GM12891 (cell line): ENCODE data around the gene PTPRG.

Source experiments
- DNase-seq: peaks from one replicate; pipeline ENCODE4 v3.0.0; 2011; ENCODE audit warnings: low spot score; ENCODE audit not compliant: insufficient read length
- FAIRE-seq: peaks from 2 replicates; lab custom pipeline; 2011; peaks lifted over from hg19 to GRCh38; lab: Jason Lieb, UNC
- PAX5 ChIP-seq: IDR thresholded peaks from 2 replicates; pipeline ENCODE4 v1.6.1; 2011; ENCODE audit warnings: low read length, moderate library complexity, mild to moderate bottlenecking; ENCODE audit not compliant: insufficient read depth, severe bottlenecking
- POLR2A ChIP-seq: IDR thresholded peaks from 2 replicates; pipeline ENCODE4 v1.6.1; 2011; ENCODE audit warnings: low read depth, low read length, control low read depth
- POLR2AphosphoS5 ChIP-seq: IDR thresholded peaks from 2 replicates; pipeline ENCODE4 v1.6.1; 2011; ENCODE audit warnings: low read depth, low read length, control low read depth
- POU2F2 ChIP-seq: IDR thresholded peaks from 2 replicates; pipeline ENCODE4 v1.6.1; 2011; ENCODE audit warnings: low read depth, mild to moderate bottlenecking, control low read depth, low read length, moderate library complexity
- SPI1 ChIP-seq: IDR thresholded peaks from 2 replicates; pipeline ENCODE4 v1.6.1; 2011; ENCODE audit warnings: low read depth, low read length, control low read depth
- TAF1 ChIP-seq: IDR thresholded peaks from 2 replicates; pipeline ENCODE4 v1.6.1; 2011; ENCODE audit warnings: low read depth, low read length, control low read depth

The PTPRG gene

GRCh38 chr3:61683549-61684236, 122.3 kb downstream of the PTPRG start:
- DNase-seq (no peak), FAIRE-seq (no peak)
- TF ChIP-seq POLR2A: no peak
- no peak for TF ChIP-seq SPI1
- no peak for TF ChIP-seq PAX5
- TF ChIP-seq POU2F2: no peak
- no peak for TF ChIP-seq TAF1
- no peak for TF ChIP-seq POLR2AphosphoS5

DNA sequence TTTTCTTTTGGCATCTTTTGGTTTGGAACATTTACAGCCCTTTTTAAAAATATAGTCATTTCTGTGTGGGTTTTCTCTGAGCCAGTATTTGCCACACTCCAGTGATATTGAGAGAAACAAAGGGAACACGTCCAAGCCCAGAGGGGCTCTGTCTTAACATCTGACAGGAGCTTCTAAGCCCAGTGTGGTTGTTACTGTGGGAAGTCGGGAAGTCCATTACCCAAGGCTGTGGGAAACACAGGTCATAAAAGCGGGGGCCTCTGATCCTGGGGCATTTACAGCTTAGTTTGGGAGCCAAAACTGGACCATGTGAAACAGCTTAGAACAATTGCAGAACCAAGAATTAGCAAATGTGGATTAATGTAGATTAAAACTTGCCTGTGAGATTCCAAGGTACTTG, 123.0 kb downstream of the PTPRG start:
- DNase-seq: no peak
- no peak for FAIRE-seq
- no peak for TF ChIP-seq PAX5
- TF ChIP-seq POLR2A: no peak
- TF ChIP-seq TAF1: no peak
- TF ChIP-seq SPI1: no peak
- TF ChIP-seq POU2F2: no peak

- DNase-seq: no peak
- FAIRE-seq: no peak
- no peak for TF ChIP-seq POU2F2
- TF ChIP-seq PAX5: no peak
- TF ChIP-seq POLR2A: no peak
- TF ChIP-seq TAF1: no peak
- TF ChIP-seq POLR2AphosphoS5: no peak
- TF ChIP-seq SPI1: no peak
Observed at GRCh38 chr3:61685755-61686154, 124.4 kb downstream of the PTPRG start.

- TF ChIP-seq TAF1: no peak
- TF ChIP-seq POU2F2: no peak
- no peak for TF ChIP-seq POLR2AphosphoS5
- TF ChIP-seq POLR2A: no peak
- no peak for TF ChIP-seq SPI1
- no peak for TF ChIP-seq PAX5
- DNase-seq: no peak
- no peak for FAIRE-seq
Observed at GRCh38 chr3:61686228-61686648, 124.9 kb downstream of the PTPRG start.

- FAIRE-seq (no peak), DNase-seq (no peak)
- TF ChIP-seq POLR2AphosphoS5: no peak
- TF ChIP-seq POLR2A: no peak
- TF ChIP-seq SPI1: no peak
- TF ChIP-seq POU2F2: no peak
- no peak for TF ChIP-seq PAX5
- TF ChIP-seq TAF1: no peak
Observed at GRCh38 chr3:61687206-61687605, 125.8 kb downstream of the PTPRG start.

- FAIRE-seq (no peak), DNase-seq (no peak)
- no peak for TF ChIP-seq TAF1
- TF ChIP-seq POLR2A: no peak
- no peak for TF ChIP-seq POU2F2
- no peak for TF ChIP-seq POLR2AphosphoS5
- TF ChIP-seq PAX5: no peak
- no peak for TF ChIP-seq SPI1
Observed at GRCh38 chr3:61687663-61688306, 126.4 kb downstream of the PTPRG start.

DNA sequence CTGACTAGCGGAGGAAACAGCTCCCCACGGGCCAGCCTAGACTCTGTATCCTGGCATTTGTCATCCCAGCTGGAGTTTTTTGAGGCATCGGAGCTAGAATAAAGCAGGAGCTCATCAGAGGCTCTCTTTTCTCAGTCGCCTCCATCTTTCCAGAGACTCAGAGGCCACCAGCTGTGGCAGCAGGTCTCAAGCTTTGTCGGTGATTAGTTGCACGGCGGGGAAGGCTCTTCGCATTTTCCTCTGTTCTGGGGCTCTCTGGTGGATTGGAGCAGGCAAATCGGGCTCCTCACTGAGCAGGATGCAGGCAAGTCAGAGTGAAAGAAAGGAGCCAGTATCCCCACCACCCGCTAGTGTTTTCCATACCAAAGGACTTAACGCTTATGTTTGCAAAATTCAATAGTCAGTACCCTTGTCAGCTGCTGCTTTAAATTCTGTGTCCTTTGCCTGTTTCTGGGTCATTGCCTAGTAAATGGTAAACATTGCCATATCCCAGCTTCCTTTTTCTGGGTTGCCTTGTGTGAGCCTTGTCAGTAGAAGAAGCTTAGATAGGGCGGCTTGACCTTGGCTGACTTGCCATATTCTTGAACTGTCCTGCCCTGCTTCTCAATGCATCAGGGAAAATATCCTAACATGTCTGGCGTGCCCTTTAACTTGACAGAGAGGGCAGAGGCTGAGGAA, 127.1 kb downstream of the PTPRG start:
- FAIRE-seq: no peak
- DNase-seq: no peak
- no peak for TF ChIP-seq POLR2AphosphoS5
- TF ChIP-seq PAX5: no peak
- TF ChIP-seq SPI1: no peak
- no peak for TF ChIP-seq TAF1
- no peak for TF ChIP-seq POLR2A
- TF ChIP-seq POU2F2: no peak

DNA sequence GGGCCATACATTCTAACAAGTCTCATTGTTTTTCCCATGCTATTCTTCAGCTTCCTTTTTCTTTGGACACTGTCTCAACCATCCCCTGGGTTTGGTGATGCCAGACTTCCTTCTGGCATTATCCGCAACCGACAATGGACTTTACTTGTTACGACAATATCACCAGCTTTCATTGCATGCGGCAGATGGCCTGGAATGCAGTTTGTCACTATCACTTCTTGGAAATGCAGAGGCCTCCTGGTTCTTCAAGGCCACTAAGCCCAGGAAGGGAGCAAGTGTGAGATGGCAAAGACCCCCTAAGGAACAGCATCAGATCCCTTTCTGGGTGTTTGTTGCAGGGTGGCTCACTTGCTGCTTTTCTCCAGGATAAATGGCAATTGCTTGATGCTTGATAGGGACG, 128.6 kb downstream of the PTPRG start:
- no peak for DNase-seq
- no peak for FAIRE-seq
- TF ChIP-seq POLR2AphosphoS5: no peak

- no peak for FAIRE-seq
- TF ChIP-seq TAF1 (no peak), PAX5 (no peak), POLR2AphosphoS5 (no peak), POLR2A (no peak), SPI1 (no peak), POU2F2 (no peak)
- no peak for DNase-seq
Observed at GRCh38 chr3:61691466-61691865, 130.1 kb downstream of the PTPRG start.
